Stomach smooth muscle (tissue), 2 donors: Measurements from ENCODE around the gene NLGN1.
"Not testable (repeated sequence)": the region's sequence is repeated elsewhere in the genome, so short reads cannot be mapped to it uniquely, and the experiment has no call there.

Experiments
- H3K27ac ChIP-seq: one replicate; pipeline ENCODE4 v1.7.0; 2013; ENCODE audit warnings: mild to moderate bottlenecking, low read length, inconsistent platforms
- H3K27me3 ChIP-seq, 2 donors: one replicate each; pipeline ENCODE4 v1.7.0; 2013; ENCODE audit warnings: low read length in 2 of 2; ENCODE audit not compliant: insufficient read depth in 2 of 2, control insufficient read depth in 1 of 2
- H3K36me3 ChIP-seq, 2 donors: one replicate each; pipeline ENCODE4 v1.7.0; 2013; ENCODE audit warnings: low read length in 2 of 2; ENCODE audit not compliant: control insufficient read depth in 2 of 2, insufficient read depth in 2 of 2
- H3K4me1 ChIP-seq: one replicate; pipeline ENCODE4 v1.7.0; 2013; ENCODE audit warnings: low read length; ENCODE audit not compliant: control insufficient read depth, insufficient read depth
- H3K4me3 ChIP-seq, 2 donors: one replicate each; pipeline ENCODE4 v1.7.0; 2013; ENCODE audit warnings: low read length in 2 of 2
- H3K9ac ChIP-seq, 2 donors: one replicate each; pipeline ENCODE4 v1.7.0; 2013; ENCODE audit warnings: low read length in 2 of 2, mild to moderate bottlenecking in 1 of 2
- H3K9me3 ChIP-seq, 2 donors: one replicate each; pipeline ENCODE4 v1.7.0; 2013; ENCODE audit warnings: low read length in 2 of 2; ENCODE audit not compliant: control insufficient read depth in 2 of 2
- donor health status: healthy.
- donor health status: Pancreatic carcinoma.

NLGN1 gene

DNA sequence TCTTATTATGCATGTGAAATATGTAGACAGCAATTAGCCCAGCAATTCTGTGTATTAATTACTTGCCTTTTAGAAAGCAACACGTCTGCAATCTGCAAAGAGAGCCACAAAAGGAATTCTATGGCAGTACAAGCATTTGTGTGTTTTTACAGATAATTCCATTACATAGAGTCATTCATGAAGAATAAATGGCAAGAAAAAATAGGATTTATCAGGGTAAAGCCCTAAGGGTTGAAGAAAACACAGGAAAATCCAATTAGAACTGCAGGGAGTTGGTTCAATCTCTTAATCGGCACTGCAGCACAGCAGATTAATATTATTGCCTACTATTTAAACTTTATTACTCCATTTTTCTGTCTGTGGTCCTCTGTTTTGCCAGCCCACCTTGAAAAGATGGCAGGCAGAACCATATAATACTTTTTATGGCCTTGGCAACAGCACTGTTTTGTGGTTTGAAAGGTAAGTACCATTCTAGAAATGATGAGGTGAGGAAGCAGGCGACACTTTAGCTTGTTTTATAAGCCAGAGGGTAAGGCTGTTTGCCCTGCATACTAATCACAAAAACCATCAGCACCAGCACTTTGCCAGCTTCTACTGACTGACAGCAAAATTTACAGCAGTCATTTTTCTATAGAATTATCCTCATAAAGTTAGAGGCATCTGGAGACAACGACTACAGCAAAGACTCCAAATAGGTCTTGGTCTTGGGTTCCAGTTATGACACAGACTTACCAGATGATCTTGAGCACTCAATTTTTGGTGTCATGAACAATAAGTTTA is 823.4 kb downstream of the NLGN1 start:
- Histone ChIP-seq H3K4me3 (no peak overlapping the region), H3K9me3 (no peaks in the 10 kb centered on the region), H3K4me1 (no peaks in the 10 kb centered on the region), H3K9ac (no peak overlapping the region), H3K36me3 (no peaks in the 10 kb centered on the region), H3K27ac (no peak overlapping the region), H3K27me3 (no peaks in the 10 kb centered on the region)

DNA sequence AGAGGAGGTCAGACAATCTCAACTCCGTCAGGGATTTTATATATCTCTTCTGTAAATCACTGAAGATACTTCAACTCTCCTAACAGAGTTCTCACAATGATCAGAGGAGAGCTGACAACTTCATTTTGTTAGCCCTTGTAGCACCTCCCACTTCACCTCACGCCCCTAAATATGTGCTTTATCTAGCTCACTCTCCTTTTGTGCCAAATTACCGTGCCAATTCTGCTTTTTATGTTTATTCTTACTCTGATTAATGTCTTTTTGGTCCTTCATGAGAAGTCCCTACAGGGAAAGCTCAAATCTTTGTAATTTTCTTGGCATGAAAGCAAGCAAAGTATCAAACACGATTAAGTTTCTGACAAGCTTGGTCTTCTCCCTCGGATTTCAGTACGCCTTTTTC is 825.5 kb downstream of the NLGN1 start:
- Histone ChIP-seq H3K4me1 (no peaks in the 10 kb centered on the region), H3K27ac (no peak overlapping the region), H3K9me3 (no peaks in the 10 kb centered on the region), H3K4me3 (no peak overlapping the region), H3K36me3 (no peaks in the 10 kb centered on the region), H3K27me3 (no peaks in the 10 kb centered on the region), H3K9ac (no peak overlapping the region)

DNA sequence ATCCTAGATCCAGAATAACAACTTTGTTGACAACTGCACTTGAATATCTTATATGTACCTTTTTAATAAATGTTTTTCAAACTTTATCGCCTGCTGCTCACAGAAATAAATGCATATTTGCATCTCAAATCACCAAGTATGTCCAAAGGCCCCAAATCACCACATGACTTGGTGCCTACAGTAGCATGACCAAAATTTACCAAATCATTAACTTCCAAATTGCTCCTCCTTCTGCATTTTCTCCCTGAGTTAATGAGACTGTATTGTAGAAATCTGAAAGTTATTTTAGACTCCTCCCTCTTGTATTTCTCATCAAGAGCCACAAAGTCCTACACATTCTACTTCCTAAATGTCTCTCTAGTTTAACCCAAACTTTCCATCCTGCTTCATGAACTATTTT is 826.1 kb downstream of the NLGN1 start:
- no peak overlapping the region for H3K4me3 ChIP-seq
- no peak overlapping the region for H3K27ac ChIP-seq
- no peaks in the 10 kb centered on the region for H3K4me1 ChIP-seq
- no peak overlapping the region for H3K9ac ChIP-seq
- H3K9me3 ChIP-seq: no peaks in the 10 kb centered on the region
- no peaks in the 10 kb centered on the region for H3K36me3 ChIP-seq
- no peaks in the 10 kb centered on the region for H3K27me3 ChIP-seq

DNA sequence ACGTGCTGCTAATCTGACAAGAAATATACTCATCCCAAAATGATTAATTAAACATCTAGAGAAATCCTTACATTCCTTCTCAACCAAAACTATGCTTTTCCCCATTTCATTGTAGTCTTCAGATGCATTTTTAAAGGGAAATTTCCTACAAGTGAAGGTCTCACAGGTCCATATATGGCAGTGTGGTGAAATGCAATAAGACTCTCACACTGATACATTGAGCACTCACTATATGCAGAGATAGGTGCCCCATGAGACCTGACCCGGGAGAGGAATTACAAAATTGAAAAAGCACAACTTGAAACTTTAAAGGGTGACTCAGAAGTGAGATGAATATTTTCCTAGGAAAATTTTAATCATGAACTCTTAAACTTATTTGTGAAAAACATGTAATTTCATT is 832.4 kb downstream of the NLGN1 start:
- H3K4me3 ChIP-seq: no peak overlapping the region
- no peaks in the 10 kb centered on the region for H3K4me1 ChIP-seq
- H3K36me3 ChIP-seq: no peaks in the 10 kb centered on the region
- no peaks in the 10 kb centered on the region for H3K27me3 ChIP-seq
- no peak overlapping the region for H3K27ac ChIP-seq
- no peaks in the 10 kb centered on the region for H3K9me3 ChIP-seq
- no peak overlapping the region for H3K9ac ChIP-seq

DNA sequence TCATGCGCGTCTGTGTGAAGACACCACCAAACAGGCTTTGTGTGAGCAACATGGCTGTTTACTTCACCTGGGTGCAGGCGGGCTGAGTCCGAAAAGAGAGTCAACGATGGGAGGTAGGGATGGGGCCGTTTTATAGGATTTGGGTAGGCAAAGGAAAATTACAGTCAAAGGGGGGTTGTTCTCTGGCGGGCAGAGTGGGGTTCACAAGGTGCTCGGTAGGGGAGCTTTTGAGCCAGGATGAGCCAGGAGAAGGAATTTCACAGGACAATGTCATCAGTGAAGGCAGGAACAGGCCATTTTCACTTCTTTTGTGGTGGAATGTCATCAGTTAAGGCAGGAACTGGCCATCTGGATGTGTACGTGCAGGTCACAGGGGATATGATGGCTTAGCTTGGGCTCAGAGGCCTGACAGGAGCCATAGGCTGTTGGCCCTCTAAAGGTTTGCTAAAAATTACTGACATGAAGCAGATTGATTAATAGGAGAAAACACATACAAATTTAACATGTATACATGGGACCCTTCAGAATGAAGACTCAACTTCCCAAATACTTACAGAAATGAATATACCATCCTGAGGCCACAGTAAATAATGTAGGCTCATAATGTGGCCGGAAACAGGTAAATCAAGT is 834.6 kb downstream of the NLGN1 start:
- H3K27ac ChIP-seq, H3K9ac ChIP-seq, H3K27me3 ChIP-seq, H3K36me3 ChIP-seq, H3K4me1 ChIP-seq, H3K4me3 ChIP-seq, H3K9me3 ChIP-seq: not testable (repeated sequence)

DNA sequence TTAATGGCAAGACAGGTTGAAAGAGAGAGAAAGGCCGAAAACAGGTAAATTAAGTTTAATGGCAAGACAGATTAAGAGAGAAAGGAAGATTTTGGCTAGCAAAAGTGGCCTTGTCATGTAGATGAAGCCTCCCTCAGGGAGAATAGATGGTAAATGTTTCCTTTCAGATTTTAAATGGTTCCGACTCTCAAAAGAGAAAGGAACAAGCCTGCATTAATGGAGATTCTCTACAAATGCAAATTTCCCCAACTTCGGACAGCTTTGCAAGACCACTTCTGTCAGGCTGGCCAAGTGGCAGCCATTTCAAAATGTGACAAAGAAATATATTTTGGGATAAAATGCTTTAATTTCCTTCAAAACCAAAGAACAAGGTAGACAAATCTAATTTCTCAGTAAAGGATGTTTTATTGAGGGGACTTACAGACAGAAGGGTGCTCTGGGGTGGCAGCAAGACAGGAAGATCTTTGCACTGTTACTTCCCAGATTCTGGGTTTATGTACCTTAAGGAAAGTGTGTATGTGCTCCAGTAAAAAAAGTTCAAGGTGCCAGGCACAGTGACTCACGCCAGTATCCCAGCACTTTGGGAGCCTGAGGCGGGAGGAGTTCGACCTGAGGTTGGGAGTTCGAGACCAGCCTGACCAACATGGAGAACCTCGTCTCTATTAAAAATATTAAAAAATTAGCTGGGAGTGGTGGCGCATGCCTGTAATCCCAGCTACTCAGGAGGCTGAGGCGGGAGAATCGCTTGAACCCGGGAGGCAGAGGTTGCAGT is 835.3 kb downstream of the NLGN1 start:
- Histone ChIP-seq H3K27me3 (no peaks in the 10 kb centered on the region), H3K27ac (no peak overlapping the region), H3K36me3 (no peaks in the 10 kb centered on the region), H3K9me3 (no peaks in the 10 kb centered on the region), H3K4me3 (no peak overlapping the region), H3K4me1 (no peaks in the 10 kb centered on the region), H3K9ac (no peak overlapping the region)

DNA sequence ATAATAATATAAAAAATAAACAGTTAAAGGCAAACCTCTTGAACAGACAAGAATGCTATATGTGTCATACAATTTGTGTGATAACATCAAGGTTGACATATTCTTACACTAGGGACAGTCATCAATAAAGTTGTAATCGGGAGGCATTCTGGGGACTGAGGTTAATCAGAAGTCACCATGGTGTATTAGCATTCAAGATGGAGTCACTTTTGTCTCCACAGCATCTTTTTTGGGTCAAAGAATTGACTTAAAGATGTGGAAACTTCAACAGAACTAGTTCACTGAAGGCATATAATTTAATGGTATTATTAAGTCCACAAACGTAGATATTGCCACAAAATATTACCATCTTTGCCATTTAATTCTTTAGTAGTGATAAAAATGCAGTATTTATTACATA is 836.0 kb downstream of the NLGN1 start:
- Histone ChIP-seq H3K4me3 (no peak overlapping the region), H3K27me3 (no peaks in the 10 kb centered on the region), H3K9me3 (no peaks in the 10 kb centered on the region), H3K27ac (no peak overlapping the region), H3K9ac (no peak overlapping the region), H3K36me3 (no peaks in the 10 kb centered on the region), H3K4me1 (no peaks in the 10 kb centered on the region)

DNA sequence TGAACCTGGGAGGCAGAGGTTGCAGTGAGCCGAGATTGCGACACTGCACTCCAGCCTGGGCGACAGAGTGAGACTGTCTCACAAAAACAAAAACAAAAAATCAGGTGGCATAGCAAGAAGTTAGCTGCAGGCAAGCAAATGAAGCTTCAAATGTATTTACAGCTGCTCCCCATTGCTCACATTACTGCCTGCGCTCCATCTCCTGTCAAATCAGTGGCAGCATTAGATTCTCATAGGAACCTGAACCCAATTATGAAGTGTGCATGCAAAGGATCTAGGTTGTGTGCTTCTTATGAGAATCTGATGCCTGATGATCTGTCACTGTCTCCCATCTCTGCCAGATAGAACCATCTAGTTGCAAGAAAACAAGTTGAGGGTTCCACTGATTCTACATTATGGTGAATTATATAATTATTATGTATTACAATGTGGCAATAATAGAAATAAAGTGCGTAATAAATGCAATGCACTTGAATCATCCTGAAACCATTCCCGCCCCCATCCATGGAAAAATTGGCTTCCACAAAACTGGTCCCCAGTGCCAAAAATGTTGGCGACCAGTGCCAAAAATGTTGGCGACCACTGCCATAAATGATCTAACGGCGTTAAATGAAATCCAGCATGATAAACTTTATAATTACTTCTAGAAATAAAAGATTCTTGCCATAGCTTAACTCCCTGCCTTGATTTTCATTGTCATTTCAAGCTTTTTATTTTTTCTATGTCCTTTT is 844.9 kb downstream of the NLGN1 start:
- Histone ChIP-seq H3K27me3 (no peaks in the 10 kb centered on the region), H3K27ac (no peak overlapping the region), H3K4me3 (no peak overlapping the region), H3K9ac (no peak overlapping the region), H3K9me3 (no peaks in the 10 kb centered on the region), H3K4me1 (peaks cover 8% of the 10 kb centered on the region), H3K36me3 (no peaks in the 10 kb centered on the region)

DNA sequence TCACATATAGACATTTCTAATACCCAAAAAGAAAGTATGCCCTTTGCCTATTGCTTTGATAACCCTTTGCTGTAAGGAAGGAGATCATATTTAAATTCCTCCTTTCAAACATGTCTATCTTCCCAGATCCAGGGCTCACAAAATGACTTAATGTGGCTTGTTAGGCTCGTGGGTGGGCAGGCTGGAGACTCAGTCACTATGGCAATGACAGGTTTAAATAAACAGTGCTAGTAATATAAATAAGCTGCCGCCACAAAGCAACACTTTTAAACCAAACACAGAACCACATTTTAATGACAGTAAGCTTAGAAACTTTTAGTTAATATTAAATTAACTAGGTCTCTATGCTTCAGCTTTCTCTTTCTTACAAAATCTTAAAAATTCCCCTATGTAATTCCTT is 845.6 kb downstream of the NLGN1 start:
- Histone ChIP-seq H3K9ac (no peak overlapping the region), H3K27ac (peak overlapping the region; percentile 18), H3K4me1 (peaks cover 8% of the 10 kb centered on the region), H3K4me3 (peak overlapping the region in 1 of 2 donors; percentile 26), H3K27me3 (no peaks in the 10 kb centered on the region), H3K9me3 (no peaks in the 10 kb centered on the region), H3K36me3 (no peaks in the 10 kb centered on the region)

DNA sequence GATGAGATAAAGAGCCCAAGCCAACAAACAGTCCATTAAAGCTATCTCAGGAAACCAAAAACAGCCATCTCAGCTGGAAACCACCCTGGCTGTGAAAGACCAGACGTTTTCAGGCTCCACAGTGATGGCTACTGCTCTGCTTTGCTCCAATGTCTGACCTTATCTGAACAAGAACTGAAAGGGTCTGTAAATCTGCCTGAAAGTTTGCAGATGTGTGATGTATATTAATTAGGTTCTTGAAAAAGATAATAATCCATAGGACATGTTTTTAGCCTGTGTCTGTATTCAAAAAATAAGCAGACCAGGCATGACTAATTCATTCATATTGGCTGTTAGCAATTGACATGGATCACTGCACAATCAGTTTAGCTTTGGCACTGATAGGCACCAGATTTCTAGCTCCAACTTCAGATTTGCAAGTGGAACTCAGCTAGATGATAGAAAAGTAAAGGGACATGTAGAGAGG is 850.2 kb downstream of the NLGN1 start:
- Histone ChIP-seq H3K9me3 (no peaks in the 10 kb centered on the region), H3K36me3 (no peaks in the 10 kb centered on the region), H3K4me1 (peaks cover under 1% of the 10 kb centered on the region), H3K27ac (no peak overlapping the region), H3K9ac (no peak overlapping the region), H3K27me3 (no peaks in the 10 kb centered on the region), H3K4me3 (no peak overlapping the region)
